ENCODE results near the gene ANKDD1A. TPM values are rescaled to one million over a fixed set of nuclear protein-coding genes. Genes with fewer than 3 reads are reported as not detected.

Gene ANKDD1A
- total and polyA plus RNA-seq, 2 experiments from 2014 or later = 6.7 to 9.3 TPM

DNA sequence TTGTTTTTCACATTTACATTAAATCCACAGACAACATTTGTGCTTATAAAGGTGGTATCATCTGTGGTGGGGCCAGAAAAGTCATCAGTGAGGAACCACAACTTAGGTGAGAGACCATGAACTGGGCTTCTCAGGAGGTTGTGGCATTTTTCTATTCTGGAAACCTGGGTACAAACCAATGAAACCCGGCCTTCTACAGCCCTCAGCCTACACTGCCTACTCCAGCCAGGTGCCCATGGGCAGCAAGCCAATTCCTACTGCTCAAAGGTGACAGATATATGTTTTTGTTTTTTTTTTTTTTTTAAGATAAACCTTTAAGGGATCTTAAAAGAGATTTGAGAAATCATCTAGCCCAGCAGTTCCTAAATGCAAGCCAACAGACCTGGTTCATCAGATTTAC lies 57.7 kb downstream of the ANKDD1A start (continued):
- no peak for TF ChIP-seq CTCF (conservative IDR thresholded peaks at IDR 0.05; ENCODE audit: low read depth in 2 of 2)
- no peak for TF ChIP-seq POLR2AphosphoS5 (IDR thresholded peaks at IDR 0.05; ENCODE audit: low read depth)

GRCh38 chr15:64970698-64971097 lies 59.0 kb downstream of the ANKDD1A start:
- no peaks in the 10 kb centered on the region for H3F3A ChIP-seq (replicated peaks; ENCODE audit: low read depth)
- Mint-ChIP-seq H3K27me3 (ENCODE audit: insufficient read depth, low read depth, poor library complexity) (peaks cover 2% of the 10 kb centered on the region), H3K9me3 (no peaks in the 10 kb centered on the region), H3K27ac (no peak overlapping the region), H3K4me1 (no peaks in the 10 kb centered on the region), H3K4me3 (no peak overlapping the region), H3K36me3 (ENCODE audit: low read depth) (peaks cover 54% of the 10 kb centered on the region)
- H3K4me1 ChIP-seq (ENCODE audit: insufficient read depth) = no peaks in the 10 kb centered on the region
- H3K4me3 ChIP-seq = no peak overlapping the region
- TF ChIP-seq EZH2 (IDR thresholded peaks at IDR 0.05; ENCODE audit: low read depth, unreplicated experiment) = no peak
- no peak for TF ChIP-seq CTCF (conservative IDR thresholded peaks at IDR 0.05; ENCODE audit: low read depth in 2 of 2)
- TF ChIP-seq ZNF462 (CRISPR knock-in tag; IDR thresholded peaks at IDR 0.05) = no peak
- TF ChIP-seq REST (IDR thresholded peaks at IDR 0.05; ENCODE audit: unreplicated experiment) = no peak
- no peak for TF ChIP-seq NANOG (IDR thresholded peaks at IDR 0.05; ENCODE audit: borderline replicate concordance)
- no peak for TF ChIP-seq EZH2phosphoT487 (IDR thresholded peaks at IDR 0.05; ENCODE audit: unreplicated experiment)
- TF ChIP-seq ZNF331 (CRISPR knock-in tag; IDR thresholded peaks at IDR 0.05; ENCODE audit: low read depth) = no peak
- TF ChIP-seq STAT1 (IDR thresholded peaks at IDR 0.05; ENCODE audit: unreplicated experiment) = no peak
- DNase-seq (ENCODE audit: low spot score) = no peak
- H2AFZ ChIP-seq = no peak overlapping the region
- H3K79me2 ChIP-seq (replicated peaks; ENCODE audit: insufficient read depth) = no peaks in the 10 kb centered on the region
- H3K36me3 ChIP-seq (ENCODE audit: insufficient read depth) = peaks cover 50% of the 10 kb centered on the region
- H3K27ac ChIP-seq (ENCODE audit: low read depth) = no peak overlapping the region
- H3K4me2 ChIP-seq = no peak overlapping the region
- no peaks in the 10 kb centered on the region for H3K9me2 ChIP-seq (ENCODE audit: insufficient read depth)
- ATAC-seq = no peak
- no peaks in the 10 kb centered on the region for H3K27me3 ChIP-seq (ENCODE audit: insufficient read depth)
- 0 out of 2 replicates have a peak, but pooled peaks cover 6% of the 10 kb centered on the region for H4K20me1 ChIP-seq (replicated peaks; ENCODE audit: insufficient read depth)

Data from GM23338 (cell line).